Fibroblast of mammary gland (primary cell): Measurements from ENCODE around the gene TRIM26.

ENCODE experiments used
- DNase-seq: peaks from one replicate; pipeline ENCODE4 v3.0.0-alpha.2; 2010; ENCODE audit warnings: low read depth
- H3K4me3 ChIP-seq: 2 replicates; pipeline ENCODE4 v1.5.1; 2011; ENCODE audit warnings: low read depth, mild to moderate bottlenecking, low read length, moderate library complexity; ENCODE audit not compliant: control insufficient read depth
- TF ChIP-seq, protein P1 (sequence below): conservative IDR thresholded peaks from 2 replicates; pipeline ENCODE4 v1.5.1; 2011; ENCODE audit warnings: low read depth, low read length, inconsistent platforms; ENCODE audit not compliant: control insufficient read depth, insufficient read depth

TRIM26 gene

DNA sequence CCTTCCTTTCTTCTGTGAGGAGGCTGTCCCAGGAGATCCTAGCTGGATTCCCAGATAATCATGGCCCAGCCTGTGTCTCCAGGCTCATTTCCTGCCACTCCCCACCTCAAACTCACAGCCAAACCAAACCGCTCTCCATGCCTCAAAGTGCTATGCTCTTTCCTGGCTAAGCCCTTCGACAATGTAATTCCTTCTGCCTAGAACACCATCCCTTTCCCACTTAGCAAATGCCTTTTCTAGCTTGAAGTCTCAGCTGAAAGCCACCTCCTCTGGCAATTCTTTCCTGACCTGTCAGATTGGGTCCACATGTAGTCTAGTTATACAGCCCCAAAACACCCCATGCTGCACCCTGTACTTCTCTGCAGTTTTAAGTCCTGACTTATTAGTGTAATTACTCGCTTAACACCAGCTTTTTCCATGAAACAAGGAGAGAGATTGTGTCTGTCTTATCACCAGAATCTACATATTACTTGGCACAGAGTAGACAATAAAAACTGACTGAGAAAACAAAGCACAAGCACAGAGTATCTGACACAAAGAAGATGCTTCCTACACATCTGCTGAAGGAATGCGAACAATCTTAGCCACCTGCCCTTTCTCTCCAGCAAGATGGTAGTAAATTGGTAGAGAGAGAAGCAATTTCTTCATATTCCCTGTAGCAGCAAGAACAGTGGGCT lies 5.4 kb downstream of the TRIM26 start:
- peak; percentile 35 for DNase-seq
- H3K4me3 ChIP-seq, result no peak overlapping the region
- TF ChIP-seq, protein P1, sequence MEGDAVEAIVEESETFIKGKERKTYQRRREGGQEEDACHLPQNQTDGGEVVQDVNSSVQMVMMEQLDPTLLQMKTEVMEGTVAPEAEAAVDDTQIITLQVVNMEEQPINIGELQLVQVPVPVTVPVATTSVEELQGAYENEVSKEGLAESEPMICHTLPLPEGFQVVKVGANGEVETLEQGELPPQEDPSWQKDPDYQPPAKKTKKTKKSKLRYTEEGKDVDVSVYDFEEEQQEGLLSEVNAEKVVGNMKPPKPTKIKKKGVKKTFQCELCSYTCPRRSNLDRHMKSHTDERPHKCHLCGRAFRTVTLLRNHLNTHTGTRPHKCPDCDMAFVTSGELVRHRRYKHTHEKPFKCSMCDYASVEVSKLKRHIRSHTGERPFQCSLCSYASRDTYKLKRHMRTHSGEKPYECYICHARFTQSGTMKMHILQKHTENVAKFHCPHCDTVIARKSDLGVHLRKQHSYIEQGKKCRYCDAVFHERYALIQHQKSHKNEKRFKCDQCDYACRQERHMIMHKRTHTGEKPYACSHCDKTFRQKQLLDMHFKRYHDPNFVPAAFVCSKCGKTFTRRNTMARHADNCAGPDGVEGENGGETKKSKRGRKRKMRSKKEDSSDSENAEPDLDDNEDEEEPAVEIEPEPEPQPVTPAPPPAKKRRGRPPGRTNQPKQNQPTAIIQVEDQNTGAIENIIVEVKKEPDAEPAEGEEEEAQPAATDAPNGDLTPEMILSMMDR, result no peak

DNA sequence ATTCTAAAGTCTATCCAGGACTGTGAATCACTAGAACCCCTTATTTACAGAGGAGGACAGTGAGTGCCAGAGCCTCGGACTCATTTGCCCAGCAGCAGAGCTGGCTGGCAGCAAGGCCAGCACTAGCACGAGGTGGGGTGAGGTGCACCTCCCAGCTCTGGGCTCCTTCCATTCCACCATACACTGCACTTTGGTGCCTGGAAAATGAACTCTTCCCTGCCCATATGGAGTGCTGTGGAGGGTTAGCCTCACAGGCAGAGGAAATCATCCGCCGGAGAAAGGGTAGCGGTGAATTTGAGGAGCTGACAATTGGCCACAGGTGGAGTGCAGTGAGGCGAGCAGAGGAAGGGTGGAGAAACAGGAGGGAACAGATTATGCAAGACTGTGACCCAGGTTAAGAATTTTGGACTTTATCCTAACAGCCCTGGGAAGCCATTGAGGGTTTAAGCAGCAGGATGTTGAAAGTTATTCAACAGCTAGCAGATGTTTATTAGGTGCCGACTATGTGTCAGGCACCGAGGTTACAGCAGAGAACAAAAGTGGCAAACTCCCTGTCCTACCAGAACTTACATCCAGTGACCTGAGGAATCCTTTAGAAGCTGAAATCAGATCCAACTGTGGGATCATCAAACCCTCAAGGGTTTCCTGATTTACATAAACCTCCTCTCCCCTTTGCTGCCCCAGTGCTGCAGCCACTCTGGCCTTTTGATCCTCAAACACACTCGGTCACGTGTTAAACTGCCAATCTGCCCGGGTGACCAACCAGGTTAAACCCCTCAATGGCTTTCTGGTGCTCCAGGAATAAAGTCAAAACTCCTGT lies 6.2 kb downstream of the TRIM26 start:
- no peak overlapping the region for H3K4me3 ChIP-seq
- peak; percentile 56 for DNase-seq
- TF ChIP-seq, protein P1, result no peak

DNA sequence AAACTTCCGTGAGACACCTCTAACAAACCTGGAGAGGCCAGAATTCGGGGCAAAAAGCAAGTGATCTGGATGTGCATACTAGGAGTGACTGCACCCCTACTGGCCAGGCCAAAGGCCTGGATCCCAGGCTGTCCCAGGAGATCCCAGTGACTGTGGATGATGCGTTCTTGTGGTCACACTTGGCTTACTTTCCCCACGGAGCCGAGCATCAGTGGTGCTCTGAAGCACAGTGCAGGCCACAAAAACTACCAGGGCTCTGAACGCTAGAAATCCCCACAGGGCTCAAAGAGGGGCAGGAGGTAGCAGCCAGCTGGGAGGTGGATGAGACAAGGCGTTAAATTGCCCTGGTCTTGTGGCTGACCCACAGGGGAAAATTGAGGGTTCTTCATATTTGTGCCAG lies 7.1 kb downstream of the TRIM26 start:
- peak; percentile 69 for DNase-seq
- TF ChIP-seq, protein P1, result peak; percentile 7
- no peak overlapping the region for H3K4me3 ChIP-seq

DNA sequence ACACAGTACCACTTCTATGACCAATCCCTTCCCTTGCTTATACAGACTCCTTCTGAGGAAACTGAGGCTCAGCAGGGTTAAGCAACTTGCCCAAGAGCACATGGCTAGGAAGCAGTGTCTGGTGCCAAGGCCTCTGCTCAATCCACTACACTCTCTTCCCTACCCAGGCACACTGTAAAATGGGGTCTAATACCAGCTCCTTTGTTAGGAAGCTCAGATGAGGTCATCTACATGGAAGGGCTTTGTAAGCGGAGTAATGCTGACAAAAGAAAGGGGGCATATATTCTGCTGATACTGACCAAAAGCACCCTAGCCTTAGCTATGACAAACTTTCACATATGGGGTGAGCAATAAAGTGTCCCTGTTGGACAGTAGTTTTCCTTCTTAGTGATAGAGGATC lies 9.1 kb downstream of the TRIM26 start:
- no peak for DNase-seq
- TF ChIP-seq, protein P1, result no peak
- no peak overlapping the region for H3K4me3 ChIP-seq

DNA sequence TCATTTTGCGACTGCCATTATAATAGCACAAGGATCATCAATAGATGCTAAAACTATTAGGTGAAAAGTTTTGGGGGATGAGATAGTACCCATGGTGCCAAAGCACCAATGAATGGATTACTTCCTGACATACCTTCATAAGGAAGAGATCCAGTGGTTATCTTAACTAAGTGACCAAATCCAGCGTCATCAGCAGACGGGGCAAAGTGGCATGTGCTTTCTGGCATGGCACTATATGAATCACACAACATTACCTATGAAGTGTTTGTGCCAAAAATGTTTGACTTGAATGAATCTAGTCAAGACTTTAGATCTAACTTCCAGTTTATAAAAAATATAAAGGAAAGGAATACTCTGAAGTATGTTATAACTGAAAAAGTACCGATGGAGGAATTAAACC lies 10.8 kb downstream of the TRIM26 start:
- H3K4me3 ChIP-seq, result no peak overlapping the region
- TF ChIP-seq, protein P1, result no peak
- no peak for DNase-seq

DNA sequence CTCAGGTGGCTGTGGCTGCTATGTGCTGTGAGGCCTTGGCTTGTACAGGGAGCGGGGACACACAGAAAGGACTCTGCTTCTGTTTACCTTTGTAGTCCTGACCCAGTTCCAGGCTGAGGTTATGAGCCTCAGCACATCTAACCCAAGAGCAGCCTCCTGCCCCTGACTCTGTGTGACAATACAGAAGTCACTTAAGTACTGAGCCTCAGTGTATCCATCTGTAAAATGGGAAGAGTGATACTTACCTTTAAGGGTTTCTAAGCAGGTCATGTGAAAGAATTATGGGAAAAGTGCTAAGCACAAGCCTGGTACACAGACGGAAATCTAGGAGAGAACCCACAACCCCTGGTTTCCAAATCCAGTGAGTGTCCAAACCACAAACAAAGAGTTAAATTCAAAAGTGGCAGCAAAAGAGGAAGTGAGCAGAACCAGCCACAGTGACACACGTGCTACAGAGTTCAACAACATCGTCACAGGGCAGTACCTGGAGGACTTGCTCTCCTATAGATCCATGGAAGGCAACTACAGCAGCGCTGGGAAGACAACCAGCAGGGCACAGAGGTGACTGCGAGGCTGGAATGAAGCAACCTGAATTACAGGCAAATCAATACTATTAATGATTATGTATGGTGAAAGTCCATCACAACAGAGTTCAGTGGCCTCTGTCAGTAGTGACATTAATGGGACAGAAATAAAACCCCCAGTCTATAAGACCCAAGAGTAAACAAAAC lies 12.5 kb downstream of the TRIM26 start:
- TF ChIP-seq, protein P1, result no peak
- DNase-seq, result no peak
- H3K4me3 ChIP-seq, result no peak overlapping the region
